Measurements from ENCODE around the gene PDLIM5. TPM values are rescaled to one million over a fixed set of nuclear protein-coding genes. Genes with fewer than 3 reads are reported as not detected.

Gene PDLIM5
- polyA plus RNA-seq, 1 donor (not counting 4 experiments of a cell fraction or from before 2014, with no cell fraction given) = 112 TPM

DNA sequence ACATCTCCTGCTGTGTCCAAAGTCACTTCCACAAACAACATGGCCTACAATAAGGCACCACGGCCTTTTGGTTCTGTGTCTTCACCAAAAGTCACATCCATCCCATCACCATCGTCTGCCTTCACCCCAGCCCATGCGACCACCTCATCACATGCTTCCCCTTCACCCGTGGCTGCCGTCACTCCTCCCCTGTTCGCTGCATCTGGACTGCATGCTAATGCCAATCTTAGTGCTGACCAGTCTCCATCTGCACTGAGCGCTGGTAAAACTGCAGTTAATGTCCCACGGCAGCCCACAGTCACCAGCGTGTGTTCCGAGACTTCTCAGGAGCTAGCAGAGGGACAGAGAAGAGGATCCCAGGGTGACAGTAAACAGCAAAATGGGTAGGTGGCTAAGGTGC, 123.9 kb downstream of the PDLIM5 start:
- Histone ChIP-seq H2AFZ (ENCODE audit: control insufficient read depth, low read length) (no peak overlapping the region), H3K4me1 (ENCODE audit: control insufficient read depth, extremely low read depth, insufficient read depth, low read length) (no peaks in the 10 kb centered on the region), H3K9me1 (ENCODE audit: control insufficient read depth, extremely low read depth, insufficient read depth, low read length) (no peaks in the 10 kb centered on the region), H3K4me2 (ENCODE audit: control insufficient read depth, extremely low read depth, insufficient read depth, low read depth, low read length) (no peak overlapping the region), H3K4me3 (ENCODE audit: control insufficient read depth in 2 of 3, extremely low read depth in 1 of 3, insufficient read depth in 2 of 3, low read depth in 1 of 3, low read length in 3 of 3) (no peak overlapping the region), H3K36me3 (ENCODE audit: control insufficient read depth in 2 of 2, extremely low read depth in 1 of 2, insufficient read depth in 2 of 2, low read length in 2 of 2) (peaks cover 6 to 7% of the 10 kb centered on the region in 2 experiments), H3K9ac (ENCODE audit: control insufficient read depth, extremely low read depth, insufficient read depth, low read length) (no peak overlapping the region), H4K20me1 (ENCODE audit: control insufficient read depth, extremely low read depth, insufficient read depth, low read length) (no peaks in the 10 kb centered on the region), H3K9me3 (ENCODE audit: control insufficient read depth, low read depth, low read length) (no peaks in the 10 kb centered on the region), H3K79me2 (ENCODE audit: control insufficient read depth, insufficient read depth, low read length) (peaks cover 8% of the 10 kb centered on the region), H3K27me3 (ENCODE audit: control insufficient read depth, extremely low read depth, insufficient read depth, low read length) (no peaks in the 10 kb centered on the region), H3K27ac (ENCODE audit: control insufficient read depth, insufficient read depth, low read length) (no peak overlapping the region)
- FAIRE-seq = no peak
- dilution Hi-C loops (cut with MboI; ENCODE audit: extremely low pct_ligation_motif_present, low sequenced_read_pairs) = no loop called here
- TF ChIP-seq CTCF (optimal IDR thresholded peaks at IDR 0.05 in 1 of 3, IDR thresholded peaks at IDR 0.05 in 1 of 3, conservative IDR thresholded peaks at IDR 0.05 in 1 of 3; ENCODE audit: extremely low read depth in 1 of 3, insufficient read depth in 2 of 3, low read length in 3 of 3) (no peak), EZH2 (IDR thresholded peaks at IDR 0.05; ENCODE audit: low read length) (no peak)
- DNase-seq (ENCODE audit: low read depth, low spot score) = no peak

DNA sequence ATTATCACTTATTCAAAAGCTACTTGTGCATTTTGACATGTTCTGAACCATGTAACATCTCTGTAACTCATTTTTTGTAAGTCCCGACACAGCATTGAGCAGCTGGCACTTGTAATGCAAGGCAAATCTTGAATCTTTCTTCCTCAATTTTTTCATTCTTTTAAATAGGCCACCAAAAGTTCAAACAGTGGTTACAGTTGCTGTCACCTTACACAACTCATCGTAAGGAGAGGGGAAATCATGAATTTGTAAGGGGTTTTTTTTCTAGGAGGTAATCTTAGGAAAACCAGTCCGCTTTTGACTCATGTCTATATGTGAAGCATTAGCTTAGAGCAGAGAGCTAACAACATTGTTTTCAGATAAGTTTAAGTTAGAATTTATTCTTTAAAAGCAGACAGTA, 124.5 kb downstream of the PDLIM5 start:
- Histone ChIP-seq H3K4me2 (ENCODE audit: control insufficient read depth, extremely low read depth, insufficient read depth, low read depth, low read length) (no peak overlapping the region), H3K27me3 (ENCODE audit: control insufficient read depth, extremely low read depth, insufficient read depth, low read length) (no peaks in the 10 kb centered on the region), H3K9ac (ENCODE audit: control insufficient read depth, extremely low read depth, insufficient read depth, low read length) (no peak overlapping the region), H3K27ac (ENCODE audit: control insufficient read depth, insufficient read depth, low read length) (no peak overlapping the region), H3K4me3 (ENCODE audit: control insufficient read depth in 2 of 3, extremely low read depth in 1 of 3, insufficient read depth in 2 of 3, low read depth in 1 of 3, low read length in 3 of 3) (no peak overlapping the region), H3K9me1 (ENCODE audit: control insufficient read depth, extremely low read depth, insufficient read depth, low read length) (no peaks in the 10 kb centered on the region), H3K79me2 (ENCODE audit: control insufficient read depth, insufficient read depth, low read length) (peaks cover 7% of the 10 kb centered on the region), H3K4me1 (ENCODE audit: control insufficient read depth, extremely low read depth, insufficient read depth, low read length) (no peaks in the 10 kb centered on the region), H3K36me3 (ENCODE audit: control insufficient read depth in 2 of 2, extremely low read depth in 1 of 2, insufficient read depth in 2 of 2, low read length in 2 of 2) (peaks cover 6 to 7% of the 10 kb centered on the region in 2 experiments), H4K20me1 (ENCODE audit: control insufficient read depth, extremely low read depth, insufficient read depth, low read length) (no peaks in the 10 kb centered on the region), H2AFZ (ENCODE audit: control insufficient read depth, low read length) (no peak overlapping the region), H3K9me3 (ENCODE audit: control insufficient read depth, low read depth, low read length) (no peaks in the 10 kb centered on the region)
- FAIRE-seq (no peak), DNase-seq (ENCODE audit: low read depth, low spot score) (no peak)
- TF ChIP-seq CTCF (optimal IDR thresholded peaks at IDR 0.05 in 1 of 3, IDR thresholded peaks at IDR 0.05 in 1 of 3, conservative IDR thresholded peaks at IDR 0.05 in 1 of 3; ENCODE audit: extremely low read depth in 1 of 3, insufficient read depth in 2 of 3, low read length in 3 of 3) (no peak), EZH2 (IDR thresholded peaks at IDR 0.05; ENCODE audit: low read length) (no peak)
- dilution Hi-C loops (cut with MboI; ENCODE audit: extremely low pct_ligation_motif_present, low sequenced_read_pairs) = no loop called here
